ENCODE results near the gene SNRPA.

Gene SNRPA

DNA sequence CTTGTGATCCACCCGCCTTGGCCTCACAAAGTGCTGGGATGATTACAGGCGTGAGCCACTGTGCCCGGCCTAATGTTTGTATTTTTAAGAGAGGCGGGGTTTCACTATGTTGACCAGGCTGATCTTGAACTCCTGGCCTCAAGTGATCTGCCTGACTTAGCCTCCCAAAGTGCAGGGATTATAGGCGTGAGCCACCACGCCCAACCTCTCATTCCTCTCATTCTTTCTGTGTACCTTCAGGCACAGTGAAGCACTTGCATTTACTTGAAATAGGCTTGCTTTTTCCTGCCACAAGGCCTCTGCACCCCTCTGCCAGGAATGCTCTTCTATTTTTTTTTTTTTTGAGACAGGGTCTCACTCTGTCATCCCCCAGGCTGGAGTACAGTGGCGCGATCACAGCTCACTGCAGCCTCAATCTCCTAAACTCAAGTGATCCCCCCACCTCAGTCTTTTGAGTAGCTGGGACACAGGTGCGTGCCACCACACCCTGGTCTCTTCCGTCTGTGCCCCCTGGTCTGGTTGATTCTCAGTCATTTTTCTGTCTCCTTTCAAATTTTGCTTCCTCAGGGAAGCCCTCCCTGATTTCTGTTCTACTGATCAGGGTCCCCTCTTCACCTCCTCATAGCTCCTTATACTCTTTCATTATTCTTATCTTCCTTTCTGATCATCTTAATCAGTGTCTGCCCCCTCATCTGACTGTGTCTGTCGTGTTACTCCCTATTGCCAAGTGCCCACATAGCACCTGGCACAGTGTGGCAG lies 15.8 kb upstream of the SNRPA start:
- no peak for DNase-seq (ENCODE audit: low read depth in 2 of 2)
- no peak for TF ChIP-seq CTCF (IDR thresholded peaks at IDR 0.05; ENCODE audit: low read depth, low read length)
- H3K4me3 ChIP-seq (replicated peaks in 1 of 2; ENCODE audit: low read depth in 2 of 2, low read length in 2 of 2), result no peak overlapping the region

DNA sequence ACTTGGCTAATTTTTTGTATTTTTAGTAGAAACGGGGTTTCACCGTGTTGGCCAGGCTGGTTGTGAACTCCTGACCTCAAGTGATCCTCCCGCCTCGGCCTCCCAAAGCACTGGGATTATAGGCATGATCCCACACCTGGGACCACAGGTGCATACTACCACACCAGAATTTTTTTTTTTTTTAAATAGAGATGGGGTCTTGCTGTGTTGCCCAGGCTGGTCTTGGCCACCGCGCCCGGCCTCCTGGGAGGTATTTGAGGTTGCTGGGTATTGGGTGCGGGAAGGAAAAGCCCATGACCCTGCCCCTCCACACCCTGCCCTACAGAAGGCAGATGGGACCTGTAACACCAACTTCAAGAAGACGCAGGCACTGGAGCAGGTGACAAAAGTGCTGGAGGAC lies 14.3 kb upstream of the SNRPA start:
- H3K4me3 ChIP-seq (replicated peaks in 1 of 2; ENCODE audit: low read depth in 2 of 2, low read length in 2 of 2), result no peak overlapping the region
- no peak for DNase-seq (ENCODE audit: low read depth in 2 of 2)
- TF ChIP-seq CTCF (IDR thresholded peaks at IDR 0.05; ENCODE audit: low read depth, low read length), result no peak

DNA sequence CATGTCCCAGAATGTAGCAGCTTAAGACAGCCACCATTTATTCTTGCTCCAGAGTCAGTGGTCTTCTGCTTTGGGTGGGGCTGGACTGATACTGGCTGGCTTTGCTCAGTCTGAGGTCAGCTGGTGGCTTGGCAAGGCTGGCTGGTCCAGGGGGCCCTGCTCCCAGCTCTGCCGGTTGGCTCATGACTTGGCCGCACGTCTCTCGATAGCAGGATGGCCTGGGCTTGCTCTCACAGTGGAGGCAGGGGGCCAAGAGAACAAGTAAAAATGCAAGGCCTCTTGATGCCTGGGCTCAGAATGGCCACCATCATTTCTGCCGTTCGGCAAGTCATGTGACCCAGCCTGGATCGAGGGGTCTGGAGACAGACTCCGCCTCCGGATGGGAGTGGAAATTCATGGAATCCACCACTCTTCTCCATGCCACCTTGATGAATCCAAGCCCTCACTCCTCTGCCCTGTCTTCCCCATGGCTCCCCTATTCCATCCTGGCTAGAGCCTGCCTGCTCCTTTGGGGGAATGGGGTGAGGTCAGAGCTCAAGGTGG lies 13.8 kb upstream of the SNRPA start:
- no peak for TF ChIP-seq CTCF (IDR thresholded peaks at IDR 0.05; ENCODE audit: low read depth, low read length)
- DNase-seq (ENCODE audit: low read depth in 2 of 2), result no peak
- no peak overlapping the region for H3K4me3 ChIP-seq (replicated peaks in 1 of 2; ENCODE audit: low read depth in 2 of 2, low read length in 2 of 2)

- no peak for DNase-seq (ENCODE audit: low read depth in 2 of 2)
- TF ChIP-seq CTCF (IDR thresholded peaks at IDR 0.05; ENCODE audit: low read depth, low read length), result no peak
Observed at GRCh38 chr19:40739030-40739839, 11.8 kb upstream of the SNRPA start.

DNA sequence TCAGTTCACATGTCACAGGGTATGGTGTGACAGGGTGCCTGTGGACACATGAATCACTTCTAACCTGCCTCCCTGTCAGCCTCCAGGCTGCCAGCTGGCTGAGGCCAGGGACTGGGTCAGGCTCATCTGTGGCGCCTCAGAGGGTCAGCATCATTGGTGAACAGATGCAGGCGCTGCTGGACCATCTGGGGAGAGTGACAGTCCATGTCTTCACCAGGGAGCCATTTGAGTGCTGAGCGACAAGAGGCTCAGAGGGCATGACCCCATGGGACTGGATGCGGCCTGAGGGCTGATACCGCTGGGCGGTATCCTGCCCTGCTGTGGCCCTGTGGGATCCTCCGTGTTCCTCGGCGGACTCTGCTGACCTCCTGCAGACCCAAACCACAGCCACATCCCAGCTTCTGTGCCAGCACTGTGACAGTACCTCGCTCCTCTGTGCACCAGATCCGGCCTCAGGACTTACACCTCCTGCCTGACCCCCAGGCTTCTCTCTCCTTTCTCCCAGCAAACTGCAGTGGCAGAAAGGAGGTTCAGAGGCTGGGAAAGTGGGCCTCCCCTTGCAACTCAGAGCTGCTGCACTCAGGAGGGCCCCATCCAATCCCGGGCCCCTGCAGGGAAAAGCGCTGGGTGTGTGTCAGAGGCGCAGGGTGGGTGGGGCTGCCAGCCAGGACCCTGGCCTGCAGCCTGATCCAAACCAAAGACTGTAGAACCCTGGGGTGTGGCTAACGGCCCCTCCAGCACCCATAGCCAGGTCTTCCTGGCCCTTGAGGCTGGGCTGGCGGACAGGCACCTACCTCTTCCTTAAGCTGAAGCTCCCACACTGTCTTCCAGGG lies 10.9 kb upstream of the SNRPA start:
- DNase-seq (ENCODE audit: low read depth in 2 of 2), result no peak
- no peak overlapping the region for H3K4me3 ChIP-seq (replicated peaks in 1 of 2; ENCODE audit: low read depth in 2 of 2, low read length in 2 of 2)
- TF ChIP-seq CTCF (IDR thresholded peaks at IDR 0.05; ENCODE audit: low read depth, low read length), result no peak

More at GRCh38 chr19:40739030-40739839, 11.8 kb upstream of the SNRPA start:
- H3K4me3 ChIP-seq (replicated peaks in 1 of 2; ENCODE audit: low read depth in 2 of 2, low read length in 2 of 2), result no peak overlapping the region

DNA sequence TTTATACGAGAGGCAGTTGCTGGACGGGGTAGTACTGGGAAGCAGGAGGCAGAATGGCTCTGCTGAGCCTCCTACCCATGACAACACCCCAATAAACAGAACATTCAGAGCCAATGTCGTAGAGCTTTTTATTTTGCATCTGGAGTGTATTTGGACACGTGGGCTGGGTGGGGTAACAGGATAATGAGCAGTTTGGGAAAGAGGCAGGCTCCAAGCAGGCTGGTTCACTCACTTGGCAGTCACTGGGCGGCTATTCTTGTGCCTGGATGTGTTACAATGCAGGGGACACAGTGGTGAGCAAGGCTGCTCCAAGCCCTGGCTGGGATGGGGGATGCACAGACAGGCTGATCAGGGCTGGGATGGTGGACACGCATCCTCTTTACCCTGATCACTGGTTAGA lies 10.3 kb upstream of the SNRPA start:
- no peak for DNase-seq (ENCODE audit: low read depth in 2 of 2)
- no peak for TF ChIP-seq CTCF (IDR thresholded peaks at IDR 0.05; ENCODE audit: low read depth, low read length)
- H3K4me3 ChIP-seq (replicated peaks in 1 of 2; ENCODE audit: low read depth in 2 of 2, low read length in 2 of 2), result no peak overlapping the region

All from cardiac fibroblast (primary cell).